ENCODE data around the gene SPAG16.
"Not testable (repeated sequence)": the region's sequence is repeated elsewhere in the genome, so short reads cannot be mapped to it uniquely, and the experiment has no call there.

The SPAG16 gene

GRCh38 chr2:213274143-213274542, 10.1 kb upstream of the SPAG16 start:
- no peak for DNase-seq

DNA sequence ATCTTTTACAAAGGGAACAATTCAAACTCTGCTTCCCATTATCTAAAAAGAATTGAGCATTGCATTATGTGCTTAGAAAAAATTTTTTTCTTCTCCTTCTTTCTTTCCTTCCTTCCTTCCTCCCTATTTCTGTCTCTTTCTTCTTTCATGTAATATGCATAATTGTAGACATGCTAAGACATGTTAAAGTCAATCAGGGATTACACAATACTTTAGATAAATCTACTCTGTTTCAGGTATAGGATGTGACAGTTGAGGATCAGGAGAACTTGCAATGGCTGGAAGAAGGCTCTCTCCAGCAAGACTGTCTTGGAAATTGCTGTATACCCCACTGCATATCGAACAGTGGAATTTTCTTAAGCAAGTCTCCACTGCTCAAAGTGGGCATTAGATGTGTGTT, 9.0 kb upstream of the SPAG16 start:
- no peak for DNase-seq

GRCh38 chr2:213277134-213277533, 7.1 kb upstream of the SPAG16 start:
- DNase-seq, result not testable (repeated sequence)

- no peak for DNase-seq
Measured at GRCh38 chr2:213279116-213279620, 5.1 kb upstream of the SPAG16 start.

- DNase-seq, result no peak
Measured at GRCh38 chr2:213279971-213280370, 4.3 kb upstream of the SPAG16 start.

GRCh38 chr2:213281156-213281555, 3.1 kb upstream of the SPAG16 start:
- no peak for DNase-seq

DNA sequence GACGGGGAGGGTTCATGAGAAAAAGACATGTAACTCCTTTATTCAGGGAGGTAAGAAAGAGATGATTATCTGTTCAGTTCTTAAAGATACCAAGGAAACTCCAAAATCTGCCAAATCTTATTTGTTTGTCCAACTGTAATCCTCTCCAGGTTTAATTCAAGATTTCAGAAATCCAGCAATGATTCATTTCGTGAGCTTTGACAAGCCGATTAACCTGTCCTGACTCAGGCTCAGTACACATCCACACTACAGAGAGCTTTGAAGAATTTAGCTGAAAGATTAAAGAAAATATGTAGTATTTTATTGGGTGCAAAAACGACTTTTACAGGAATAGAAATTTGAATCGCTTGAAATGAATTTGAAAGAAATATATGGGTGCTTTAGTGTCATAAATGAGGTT, 1.1 kb downstream of the SPAG16 start:
- no peak for DNase-seq

DNA sequence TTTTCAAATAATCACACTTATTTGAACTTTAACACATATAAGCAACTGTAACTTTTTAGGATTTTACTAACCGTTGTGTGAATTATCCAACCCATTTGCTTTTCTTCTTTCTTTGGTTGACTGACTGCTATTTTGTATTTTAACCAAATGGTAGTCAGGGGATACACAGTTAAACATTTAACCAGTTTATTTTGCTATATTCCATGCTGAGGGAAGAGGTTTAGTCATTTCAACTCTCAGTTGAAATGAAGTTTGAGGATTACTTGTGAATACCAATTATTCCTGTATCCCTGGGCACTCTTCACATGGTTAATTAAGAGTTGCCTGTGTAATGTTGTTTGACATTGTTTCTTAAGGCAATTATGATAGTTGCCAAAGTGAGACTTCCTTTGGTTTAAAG, 1.9 kb downstream of the SPAG16 start:
- no peak for DNase-seq

GRCh38 chr2:213288913-213289700, 4.8 kb downstream of the SPAG16 start:
- no peak for DNase-seq

GRCh38 chr2:213290501-213290900, 6.2 kb downstream of the SPAG16 start:
- DNase-seq, result no peak

- DNase-seq, result no peak
Measured at GRCh38 chr2:213296270-213296669, 12.0 kb downstream of the SPAG16 start.

- DNase-seq, result no peak
Measured at GRCh38 chr2:213306316-213306942, 22.2 kb downstream of the SPAG16 start.

- DNase-seq, result no peak
Measured at GRCh38 chr2:213315168-213315876, 31.1 kb downstream of the SPAG16 start.

DNA sequence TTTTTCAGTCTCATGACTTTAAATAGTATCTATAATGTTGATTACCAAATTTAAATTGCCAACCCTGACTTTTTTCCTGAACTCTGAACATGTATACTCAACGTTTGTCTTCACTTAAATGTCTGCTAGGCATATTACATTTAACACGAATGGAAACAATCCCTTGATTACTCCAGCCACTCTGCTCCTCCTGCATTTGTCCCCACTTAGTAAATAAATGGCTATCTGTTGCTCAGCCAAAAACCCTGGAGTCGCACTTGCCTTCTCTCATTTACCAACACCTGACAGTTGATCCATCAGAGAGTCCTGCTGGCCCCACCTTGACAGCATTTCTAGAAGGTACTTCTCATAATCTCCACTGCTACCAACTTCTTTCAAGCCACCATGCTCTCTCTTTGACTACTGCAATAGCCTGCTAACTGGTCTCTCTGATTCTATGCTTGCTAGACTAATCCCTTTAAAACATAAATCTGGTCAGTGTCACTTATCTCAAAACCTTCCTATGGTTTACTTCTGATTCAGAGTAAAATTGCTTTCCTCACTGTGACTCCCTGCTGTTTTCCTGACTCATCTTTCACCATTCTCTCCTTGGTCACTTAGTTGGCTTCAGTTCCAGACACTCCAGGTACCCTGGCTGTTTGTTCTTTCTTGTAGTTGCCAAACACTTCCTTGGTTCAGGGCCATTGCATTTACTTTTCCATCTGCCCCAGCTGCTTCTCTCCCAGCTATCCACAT, 31.9 kb downstream of the SPAG16 start:
- DNase-seq, result no peak

- no peak for DNase-seq
Measured at GRCh38 chr2:213317929-213318328, 33.7 kb downstream of the SPAG16 start.

DNA sequence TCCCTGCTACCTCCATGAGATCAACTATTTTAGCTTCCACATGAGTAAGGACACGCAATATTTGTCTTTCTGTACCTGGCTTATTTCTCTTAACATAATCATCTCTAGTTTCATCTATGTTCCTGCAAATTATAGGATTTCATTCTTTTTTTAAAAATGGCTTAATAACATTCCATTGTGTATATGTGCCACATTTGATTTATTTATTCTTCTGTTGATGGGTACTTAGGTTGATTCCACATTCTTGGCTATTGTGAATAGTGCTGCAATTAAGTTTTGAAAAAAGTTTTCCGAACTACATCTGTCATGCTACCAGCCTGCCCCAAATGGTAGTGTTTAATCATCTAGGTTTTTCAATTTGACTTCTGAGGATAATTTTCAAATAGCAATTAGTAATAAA, 36.3 kb downstream of the SPAG16 start:
- no peak for DNase-seq

- DNase-seq, result no peak
Measured at GRCh38 chr2:213336253-213336770, 52.0 kb downstream of the SPAG16 start.

- no peak for DNase-seq
Measured at GRCh38 chr2:213353419-213353818, 69.2 kb downstream of the SPAG16 start.

DNA sequence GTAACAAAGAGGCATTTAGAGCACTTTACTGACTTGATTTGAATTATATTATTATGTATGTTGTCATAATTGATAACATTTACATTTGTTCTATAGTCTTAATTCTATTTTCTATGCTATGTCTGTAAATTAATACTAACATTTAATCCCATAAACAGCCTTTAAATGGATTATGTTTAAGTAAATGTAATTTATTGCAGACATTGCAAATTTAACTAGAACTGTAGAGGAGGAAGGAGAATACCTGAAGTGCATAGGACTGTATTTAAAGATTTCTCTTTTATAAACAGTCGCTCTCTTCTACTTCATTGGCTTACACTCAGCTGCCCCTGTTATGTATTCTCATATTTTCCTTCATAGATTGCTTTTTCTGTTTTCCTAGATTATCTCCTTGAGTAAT, 92.4 kb downstream of the SPAG16 start:
- DNase-seq, result no peak

DNA sequence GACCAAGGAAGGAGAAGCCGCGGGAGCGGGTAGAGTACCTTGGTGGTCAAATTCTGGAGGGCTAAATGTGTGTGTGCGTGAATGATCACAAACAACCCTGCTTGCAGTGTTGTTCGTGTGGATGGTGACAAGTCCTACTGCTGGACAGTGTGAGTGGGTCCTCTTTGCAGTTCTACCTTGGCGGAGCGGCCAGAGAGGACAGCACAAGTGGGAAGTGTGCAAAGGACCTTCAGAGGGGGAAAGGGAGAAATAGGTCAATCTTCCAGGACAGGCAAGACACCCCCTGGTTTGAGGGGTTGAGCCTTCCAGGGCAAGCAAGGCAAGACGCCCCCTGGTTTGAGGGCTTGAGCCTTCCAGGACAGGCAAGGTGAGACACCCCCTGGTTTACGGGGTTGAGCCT, 122.8 kb downstream of the SPAG16 start:
- DNase-seq, result not testable (repeated sequence)

- DNase-seq, result not testable (repeated sequence)
Measured at GRCh38 chr2:213408426-213409070, 124.3 kb downstream of the SPAG16 start.

DNA sequence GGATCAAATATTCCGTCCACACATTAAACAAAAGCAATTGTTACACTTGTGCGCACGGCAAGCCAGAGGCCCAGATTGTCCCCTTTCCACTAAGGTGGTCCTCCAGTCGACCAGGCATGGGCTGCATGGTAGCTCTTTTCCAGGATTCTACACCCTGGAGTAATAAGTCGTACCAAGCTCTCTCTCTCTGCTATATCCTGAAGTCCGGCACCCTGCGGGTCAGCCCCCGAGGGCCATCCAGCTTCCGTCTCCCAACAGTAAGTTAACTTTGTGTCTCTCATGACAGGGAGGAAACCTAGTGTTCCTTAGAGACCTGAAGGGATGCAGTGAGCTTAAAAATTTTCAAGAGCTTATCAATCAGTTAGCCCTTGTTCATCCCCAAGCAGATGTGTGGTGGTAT, 126.4 kb downstream of the SPAG16 start:
- not testable (repeated sequence) for DNase-seq

All from activated T-cell treated with anti-CD3 and anti-CD28 coated beads for 4 hours (primary cell).